HG03097 (cell line): ENCODE results near the gene TRAPPC2L.
"Not testable (repeated sequence)": the region's sequence is repeated elsewhere in the genome, so short reads cannot be mapped to it uniquely, and the experiment has no call there.

ENCODE experiments used
- ATAC-seq: cut with Tn5 transposase; IDR thresholded peaks from one replicate; pipeline ENCODE4 v1.9.1; 2021; ENCODE audit not compliant: unreplicated experiment, low FRiP score

The TRAPPC2L gene

DNA sequence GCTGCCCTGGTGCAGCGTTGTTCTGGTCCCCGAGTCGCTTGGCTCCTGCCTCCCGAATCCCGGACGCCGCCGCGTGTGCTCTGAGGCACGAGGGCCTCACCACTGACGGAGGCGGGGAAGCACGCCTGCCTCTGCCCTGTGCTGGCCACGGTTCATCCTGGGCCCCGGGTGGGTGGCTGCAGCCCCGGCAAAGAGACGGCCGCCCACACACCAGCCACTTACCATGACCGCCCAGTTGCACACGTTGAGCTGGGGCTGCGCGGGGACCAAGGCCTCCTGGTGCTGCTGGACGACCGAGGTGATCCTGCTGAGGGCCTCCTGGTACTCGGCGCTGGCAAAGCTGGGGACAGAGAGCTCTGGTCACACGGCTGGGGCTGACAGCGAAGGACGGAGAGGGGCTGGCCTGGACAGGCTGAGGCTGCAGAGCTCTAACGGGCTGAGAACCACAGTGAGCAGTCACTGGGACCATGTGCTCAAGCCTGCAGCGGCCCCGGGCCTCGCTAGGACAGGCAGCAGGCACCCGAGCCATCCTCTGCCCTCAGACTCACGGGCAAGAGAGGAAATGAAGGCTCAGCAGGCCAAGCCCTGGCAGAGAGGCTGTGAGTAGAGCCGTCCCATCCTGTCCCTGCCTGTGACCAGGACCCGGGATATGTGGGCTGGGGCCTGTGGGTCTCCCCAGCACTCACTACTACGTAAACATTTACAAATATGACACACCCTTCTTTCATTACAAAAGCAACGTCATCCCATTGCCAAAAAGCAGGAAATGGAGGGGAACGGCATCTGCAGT, 38.9 kb upstream of the TRAPPC2L start:
- no peak for ATAC-seq

DNA sequence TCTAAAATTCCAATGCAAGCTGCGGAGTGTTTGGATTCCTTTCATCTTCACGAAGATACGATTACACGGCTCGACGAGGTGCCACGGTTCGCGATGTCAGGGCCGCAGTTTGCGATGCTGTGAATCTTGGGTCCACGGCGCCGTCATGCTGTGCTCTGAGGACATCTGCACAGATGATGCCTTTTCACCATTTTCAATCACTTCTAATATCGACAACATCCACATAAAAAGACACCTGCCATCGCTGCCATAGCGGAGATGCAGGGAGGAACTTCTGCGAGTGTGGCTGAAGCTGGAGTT, 38.4 kb upstream of the TRAPPC2L start:
- ATAC-seq = no peak

DNA sequence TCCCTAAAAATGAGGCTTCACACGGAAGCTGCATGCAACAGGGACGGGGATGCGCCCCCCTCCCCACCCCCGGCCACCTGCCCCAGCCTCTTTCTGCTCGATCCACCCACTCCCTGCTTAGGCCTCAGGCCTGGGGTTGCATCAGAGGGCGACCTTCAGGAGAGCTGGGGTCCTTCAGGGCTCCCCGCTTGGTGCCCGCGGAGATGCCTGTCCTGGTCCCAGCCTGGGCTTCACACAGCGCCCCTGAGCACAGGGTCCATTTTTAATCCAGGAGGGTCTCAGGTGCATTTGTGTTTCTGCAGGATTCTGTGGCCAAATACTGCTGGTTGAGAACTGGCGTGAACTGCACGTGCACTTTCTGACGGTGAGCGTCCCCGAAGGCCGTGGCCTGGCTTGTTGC, 37.8 kb upstream of the TRAPPC2L start:
- no peak for ATAC-seq

DNA sequence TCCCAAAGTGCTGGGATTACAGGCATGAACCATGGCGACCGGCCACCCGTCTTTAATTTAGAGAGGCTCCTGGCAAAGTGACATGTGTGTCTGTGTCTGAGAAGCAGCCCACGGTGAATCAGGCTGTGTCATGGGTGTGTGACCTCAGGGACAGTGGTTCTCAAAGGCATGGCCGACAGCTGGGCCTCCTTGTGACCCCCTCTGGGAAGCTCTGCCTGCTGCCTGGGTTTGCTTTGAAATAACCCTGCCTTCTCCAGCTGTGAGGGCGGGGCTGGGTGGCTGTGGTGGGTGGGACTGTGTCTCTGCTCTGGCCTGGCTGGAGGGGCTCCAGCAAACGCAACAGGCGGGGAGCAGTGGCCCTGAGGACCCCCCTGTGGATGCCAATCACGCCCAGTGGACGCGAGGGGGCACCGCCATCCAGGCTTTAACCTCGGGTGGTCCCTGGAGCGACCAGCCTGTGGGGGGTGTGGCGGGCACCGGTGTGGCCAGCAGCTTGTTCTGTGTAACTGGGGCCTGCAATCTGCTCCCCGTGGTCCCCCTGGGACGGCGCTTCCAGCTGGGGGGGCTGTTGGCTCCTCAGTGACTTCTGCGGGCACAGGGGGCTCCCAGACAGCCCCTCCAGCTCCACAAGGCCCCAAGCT, 36.4 kb upstream of the TRAPPC2L start:
- no peak for ATAC-seq

DNA sequence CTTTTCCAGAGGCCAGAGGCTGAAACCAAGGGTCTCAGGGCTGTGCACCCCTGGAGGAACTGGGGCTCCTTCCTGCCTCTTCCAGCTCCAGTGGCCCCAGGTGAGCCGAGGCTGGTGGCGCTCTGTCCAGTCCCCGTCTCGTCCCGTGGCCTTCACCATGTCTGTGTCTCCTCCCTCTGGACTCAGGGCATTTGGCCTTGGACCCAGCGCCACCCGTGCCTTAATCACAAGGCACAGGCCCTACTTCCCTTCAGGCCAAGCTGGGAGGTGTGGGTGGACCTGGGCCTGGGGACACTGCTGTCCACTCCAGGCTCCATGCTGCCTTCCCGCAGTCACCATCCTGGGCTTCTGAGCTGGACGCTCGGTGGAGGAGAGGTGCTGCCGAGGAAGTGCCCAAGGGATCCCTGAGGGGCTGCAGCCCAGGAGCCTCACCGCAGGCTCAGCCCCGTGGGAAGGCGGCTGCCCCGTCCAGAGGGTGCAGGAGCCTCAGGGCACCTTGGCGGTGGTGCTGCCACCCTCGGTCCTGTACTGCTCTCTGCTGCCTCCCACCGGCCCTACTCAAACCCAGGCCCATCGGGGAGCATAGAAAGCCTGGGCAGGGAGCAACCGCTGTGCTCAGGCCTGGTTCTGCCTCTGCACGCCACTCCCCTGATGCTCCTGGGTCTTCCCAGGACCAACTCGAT, 35.6 kb upstream of the TRAPPC2L start:
- ATAC-seq = no peak

DNA sequence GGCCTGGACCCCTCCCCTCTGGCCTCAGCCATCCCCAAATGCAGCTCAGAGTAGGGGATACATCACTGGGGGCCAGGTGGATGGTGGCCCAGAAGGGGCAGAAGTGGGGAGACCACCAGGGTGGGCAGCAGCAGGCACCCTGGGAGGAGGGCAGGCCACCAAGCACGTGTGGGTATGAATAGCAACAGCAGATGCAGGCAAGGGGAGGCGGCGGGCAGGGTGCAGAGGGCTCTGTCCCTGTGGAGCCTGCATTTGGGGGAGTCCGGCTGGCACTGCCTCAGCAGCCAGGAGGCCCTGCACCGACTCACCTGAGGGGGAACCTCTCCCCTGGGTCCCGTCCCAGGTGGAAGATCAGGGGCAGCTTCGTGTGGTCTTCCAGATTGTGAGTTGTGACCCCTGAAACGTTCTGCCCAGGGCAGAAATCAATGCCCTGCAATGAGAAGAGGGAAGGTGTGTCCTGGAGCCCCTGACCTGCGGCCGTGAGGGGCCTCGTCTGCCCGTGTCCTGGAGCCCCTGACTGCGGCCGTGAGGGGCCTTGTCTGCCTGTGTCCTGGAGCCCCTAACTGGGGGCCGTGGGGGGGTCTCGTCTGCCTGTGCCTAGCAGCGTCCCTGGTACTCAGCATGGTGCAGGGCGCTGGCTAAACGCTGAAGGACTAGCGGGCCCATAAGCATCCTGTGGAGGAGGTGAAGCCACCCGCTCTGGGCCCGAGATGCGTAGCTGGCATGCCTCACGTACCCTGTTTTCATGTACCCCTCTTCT, 34.5 kb upstream of the TRAPPC2L start:
- ATAC-seq = no peak

DNA sequence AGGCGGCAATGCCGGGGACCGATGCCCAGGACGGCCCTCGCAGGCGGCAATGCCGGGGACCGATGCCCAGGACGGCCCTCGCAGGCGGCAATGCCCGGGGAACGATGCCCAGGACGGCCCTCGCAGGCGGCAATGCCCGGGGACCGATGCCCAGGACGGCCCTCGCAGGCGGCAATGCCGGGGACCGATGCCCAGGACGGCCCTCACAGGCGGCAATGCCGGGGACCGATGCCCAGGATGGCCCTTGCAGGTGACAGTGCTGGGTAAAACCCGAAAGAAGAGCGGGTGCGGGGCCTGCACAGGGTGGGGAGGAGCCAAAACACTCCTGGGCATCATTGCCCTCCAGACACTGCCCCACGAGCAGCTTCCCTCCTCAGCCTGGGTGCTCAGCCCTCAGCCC, 33.3 kb upstream of the TRAPPC2L start:
- ATAC-seq = not testable (repeated sequence)

DNA sequence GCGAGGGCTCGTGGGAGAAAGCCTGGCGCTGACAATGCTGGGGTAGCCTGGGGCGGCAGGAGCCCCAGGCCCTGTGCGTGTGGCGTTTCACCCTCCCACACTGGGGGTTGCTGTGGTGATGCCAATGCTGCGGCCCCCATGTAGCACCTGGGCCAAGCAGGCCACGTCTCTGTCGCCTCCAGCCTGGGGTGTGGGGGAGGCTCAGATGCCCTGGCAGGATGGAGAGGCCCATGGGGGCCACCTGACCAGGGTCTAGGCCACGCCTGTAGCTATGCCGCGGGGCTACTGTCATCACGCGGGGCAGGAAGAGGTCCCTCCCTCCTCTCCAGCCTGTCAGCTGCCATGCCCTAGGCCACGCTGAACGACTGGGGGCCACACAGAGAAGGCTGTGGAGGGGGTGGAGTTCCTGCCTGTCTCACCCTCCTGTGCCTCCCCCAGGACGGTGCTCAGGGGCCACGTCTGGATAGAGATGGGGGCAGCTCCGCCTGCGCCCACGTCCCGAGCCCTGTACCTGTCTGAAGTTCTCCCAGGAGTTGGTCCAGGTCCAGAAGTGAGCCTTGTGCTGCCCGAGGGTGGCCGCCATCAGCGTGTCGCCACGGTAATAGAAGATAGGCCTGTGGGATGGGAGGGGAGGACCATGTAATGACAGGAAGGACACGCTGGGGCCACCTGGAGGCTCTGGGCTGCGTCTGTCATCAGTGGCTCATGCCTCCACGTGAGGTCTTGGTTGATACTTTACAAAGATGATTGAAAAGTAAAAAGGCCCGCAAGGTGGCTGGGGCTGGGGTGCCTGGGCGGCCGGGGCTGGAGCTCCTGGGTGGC, 32.5 kb upstream of the TRAPPC2L start:
- no peak for ATAC-seq

DNA sequence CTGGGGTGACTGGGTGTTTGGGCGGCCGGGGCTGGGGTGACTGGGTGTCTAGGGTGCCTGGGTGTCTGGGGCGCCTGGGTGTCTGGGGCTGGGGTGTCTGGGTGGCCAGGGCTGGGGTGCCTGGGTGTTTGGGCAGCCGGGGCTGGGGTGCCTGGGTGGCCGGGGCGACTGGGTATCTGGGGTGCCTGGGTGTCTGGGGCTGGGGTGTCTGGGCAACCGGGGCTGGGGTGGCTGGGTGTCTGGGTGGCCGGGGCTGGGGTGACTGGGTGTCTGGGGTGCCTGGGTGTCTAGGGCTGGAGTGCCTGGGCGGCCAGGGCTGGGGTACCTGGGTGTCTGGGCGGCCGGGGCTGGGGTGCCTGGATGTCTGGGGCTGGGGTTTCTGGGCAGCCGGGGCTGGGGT, 31.8 kb upstream of the TRAPPC2L start:
- ATAC-seq = no peak

DNA sequence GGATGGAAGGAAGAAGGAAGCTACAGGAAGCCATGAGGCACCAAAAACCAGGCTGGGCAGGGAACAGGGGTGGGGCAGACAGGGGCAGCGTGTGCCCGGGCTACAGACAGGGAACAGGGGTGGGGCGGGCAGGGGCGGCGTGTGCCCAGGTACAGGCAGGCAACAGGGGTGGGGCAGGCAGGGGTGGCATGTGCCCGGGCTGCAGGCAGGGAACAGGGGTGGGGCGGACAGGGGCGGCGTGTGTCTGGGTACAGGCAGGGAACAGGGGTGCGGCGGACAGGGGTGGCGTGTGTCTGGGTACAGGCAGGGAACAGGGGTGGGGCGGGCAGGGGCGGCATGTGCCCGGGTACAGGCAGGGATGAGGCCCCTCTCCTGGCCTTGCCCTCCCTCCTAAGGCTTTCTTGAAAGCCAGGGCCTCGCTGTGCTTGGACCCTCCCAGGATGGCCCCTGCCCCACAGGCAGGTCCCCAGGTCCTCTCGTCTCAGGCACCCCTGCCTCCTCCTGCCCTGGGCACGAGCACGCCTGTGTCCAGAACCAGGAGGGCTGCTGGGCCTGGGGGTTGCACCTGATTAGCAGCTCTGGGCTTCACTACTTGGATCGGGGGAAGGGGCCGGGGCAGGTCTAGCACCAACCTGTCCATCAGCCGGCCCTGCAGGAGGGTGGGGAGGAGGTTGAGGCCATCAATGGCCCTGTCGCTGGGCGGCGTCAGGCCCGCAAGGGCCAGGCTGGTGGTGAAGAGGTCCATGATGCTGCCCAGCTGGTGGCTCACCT, 30.7 kb upstream of the TRAPPC2L start:
- ATAC-seq = no peak

DNA sequence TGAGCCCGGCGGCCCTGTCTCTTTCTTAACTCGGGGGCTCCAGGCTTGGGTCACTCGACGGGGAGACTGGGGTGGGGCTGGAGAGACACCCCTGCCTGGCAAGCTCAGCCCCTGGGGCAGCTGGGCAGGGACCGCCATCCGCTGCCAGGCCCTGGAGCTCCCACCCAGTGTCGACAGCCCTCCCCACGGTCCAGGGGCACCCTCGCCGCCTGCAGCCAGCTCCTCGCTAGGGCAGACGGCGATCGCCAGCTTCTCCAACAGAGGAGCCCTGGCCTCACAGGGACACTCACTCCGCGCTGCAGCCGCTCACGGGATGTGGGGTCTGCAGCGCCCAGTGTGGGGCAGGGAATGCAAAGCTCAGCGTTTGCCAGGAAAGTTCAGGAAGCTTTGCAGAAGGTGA, 29.2 kb upstream of the TRAPPC2L start:
- ATAC-seq = no peak

DNA sequence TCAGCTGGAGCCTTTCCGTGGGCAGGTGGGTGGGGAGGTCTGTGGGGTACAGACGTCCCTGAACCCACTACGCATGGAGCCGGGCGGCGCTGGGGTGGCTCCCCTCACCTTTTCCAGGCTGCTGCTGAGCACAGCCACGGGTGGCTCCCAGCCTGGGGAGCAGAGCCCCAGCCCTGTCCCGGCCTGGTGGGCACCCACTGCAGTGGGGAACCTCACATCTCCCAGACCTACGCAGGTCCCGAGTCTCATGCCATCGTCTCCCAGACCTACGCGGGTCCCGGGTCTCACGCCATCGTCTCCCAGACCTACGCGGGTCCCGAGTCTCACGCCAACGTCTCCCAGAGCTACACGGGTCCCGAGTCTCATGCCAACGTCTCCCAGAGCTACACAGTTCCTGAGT, 28.2 kb upstream of the TRAPPC2L start:
- ATAC-seq = no peak

DNA sequence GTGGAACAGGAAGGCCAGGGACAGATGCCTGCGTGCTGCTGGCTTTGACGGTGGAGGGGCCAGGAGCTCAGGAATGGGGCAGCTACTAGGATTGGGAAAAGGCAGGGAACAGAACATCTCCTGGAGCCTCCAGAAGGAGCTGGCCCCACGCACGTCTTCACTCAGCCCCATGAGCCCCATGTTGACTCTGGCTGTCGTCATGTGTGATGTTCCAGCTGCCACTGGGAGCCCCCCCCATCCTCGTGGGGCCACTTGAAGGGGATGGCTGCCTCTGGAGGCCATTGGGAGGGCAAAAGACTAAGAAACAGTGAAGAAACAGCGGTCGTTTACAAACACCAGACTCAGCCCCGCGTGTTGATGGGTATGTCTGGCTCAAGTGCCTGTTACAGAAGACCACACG, 26.7 kb upstream of the TRAPPC2L start:
- no peak for ATAC-seq

DNA sequence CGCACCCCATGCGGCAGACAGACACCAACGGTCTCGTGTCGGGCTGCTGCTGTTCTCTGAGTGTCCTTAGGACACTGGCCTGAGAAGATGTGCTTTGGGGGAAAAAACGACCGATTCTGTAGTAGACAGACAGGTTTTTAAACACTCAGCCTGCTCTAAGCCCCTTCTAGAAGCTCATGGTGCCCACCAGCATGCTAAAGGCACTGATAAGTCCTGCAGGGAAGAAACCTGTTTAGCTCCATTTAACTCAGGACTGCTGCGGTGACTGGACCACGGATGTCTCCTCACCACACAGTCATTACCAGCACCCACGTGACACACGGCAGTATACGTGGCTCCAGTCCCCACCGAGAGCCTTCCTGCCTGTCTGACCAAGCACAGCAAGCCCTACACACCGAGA, 26.1 kb upstream of the TRAPPC2L start:
- no peak for ATAC-seq

DNA sequence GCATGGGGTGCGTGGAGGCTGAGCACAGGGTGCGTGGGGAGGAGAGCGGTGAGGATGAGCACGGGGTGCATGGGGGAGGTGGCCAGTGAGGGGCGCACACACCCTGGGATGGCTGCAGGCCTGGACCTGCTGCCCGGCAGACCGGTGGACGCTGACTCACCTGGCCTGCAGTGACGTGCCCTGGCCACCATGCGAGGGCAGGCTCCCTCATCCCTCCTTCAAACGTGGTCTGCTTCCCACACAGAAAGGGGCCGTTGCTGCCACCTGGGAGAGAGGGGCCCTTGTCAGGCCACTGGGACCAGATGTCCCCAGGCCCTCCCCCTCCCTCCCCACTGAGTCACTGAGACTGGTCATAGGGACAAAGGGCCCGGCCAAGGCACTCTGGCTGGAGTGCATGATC, 25.1 kb upstream of the TRAPPC2L start:
- no peak for ATAC-seq

DNA sequence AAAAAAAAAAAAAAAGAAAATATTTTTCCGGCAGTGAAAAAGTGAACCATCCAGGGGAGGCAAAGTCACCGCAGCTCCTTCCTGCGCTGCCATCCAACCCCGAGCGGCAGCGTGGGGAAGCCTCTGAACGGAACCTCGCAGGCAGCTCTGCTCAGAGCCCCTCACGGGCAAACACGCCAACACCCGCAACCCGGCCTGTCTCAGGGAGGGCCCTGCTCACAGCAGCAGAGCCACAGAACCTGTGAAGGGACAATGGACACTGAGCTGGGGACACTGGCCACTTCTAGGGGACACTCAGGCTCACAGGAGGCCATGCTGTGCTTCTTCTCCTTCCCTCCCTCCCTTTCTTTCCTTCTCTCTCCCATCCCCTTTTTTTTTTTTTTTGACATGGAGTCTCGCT, 23.8 kb upstream of the TRAPPC2L start:
- ATAC-seq = no peak

DNA sequence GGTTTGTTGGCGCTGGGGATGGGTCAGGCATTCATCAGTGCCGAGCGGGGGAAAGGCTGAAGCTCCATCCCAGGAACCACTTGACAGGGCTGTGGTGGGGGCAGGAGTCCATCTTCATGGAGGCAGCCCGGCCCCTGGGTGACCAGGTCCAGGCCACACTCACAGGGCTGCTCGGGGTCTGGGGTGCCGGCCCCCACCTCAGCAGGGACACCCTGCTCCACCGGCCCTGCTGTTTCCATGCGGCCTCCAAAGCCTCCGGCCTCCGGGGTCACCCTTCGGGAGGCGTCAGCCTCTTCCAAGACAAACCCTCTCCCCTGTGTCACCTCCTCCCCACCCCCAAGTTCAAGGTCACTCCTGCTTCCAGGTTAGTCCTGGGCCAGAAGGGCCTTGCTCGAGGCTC, 22.3 kb upstream of the TRAPPC2L start:
- no peak for ATAC-seq

DNA sequence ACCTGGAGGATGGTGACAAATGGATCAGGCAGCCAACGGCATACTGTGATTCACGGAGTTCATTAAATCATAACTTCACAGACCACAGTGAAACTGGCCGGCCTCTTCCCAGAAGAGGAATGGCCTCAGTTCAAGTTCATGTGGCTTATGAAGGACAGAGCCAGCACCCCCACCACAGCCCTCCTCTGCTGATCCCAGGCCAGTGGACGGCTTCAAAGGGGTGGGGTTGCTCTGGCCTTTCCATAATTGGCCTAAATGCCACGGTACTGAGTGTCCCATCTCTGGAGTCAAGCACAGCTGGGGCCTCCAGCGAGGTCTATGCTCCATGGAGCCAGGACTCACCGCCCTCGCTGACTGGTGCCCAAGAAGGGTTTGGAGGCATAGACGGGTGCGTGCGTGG, 21.5 kb upstream of the TRAPPC2L start:
- ATAC-seq = no peak

DNA sequence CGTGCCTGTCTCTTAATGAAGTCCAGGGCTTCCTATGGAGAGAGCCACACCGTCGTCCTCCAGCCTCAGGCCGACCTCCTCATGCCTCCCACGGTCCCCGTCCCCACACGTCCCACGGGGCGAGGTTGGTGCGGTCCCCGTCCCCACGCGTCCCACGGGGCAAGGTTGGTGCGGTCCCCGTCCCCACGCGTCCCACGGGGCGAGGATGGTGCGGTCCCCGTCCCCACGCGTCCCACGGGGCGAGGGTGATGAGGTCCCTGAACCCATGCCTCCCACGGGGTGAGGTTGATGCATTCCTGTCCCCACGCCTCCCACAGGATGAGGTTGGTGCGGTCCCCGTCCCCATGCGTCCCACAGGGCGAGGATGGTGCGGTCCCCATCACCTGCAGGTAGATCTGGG, 21.1 kb upstream of the TRAPPC2L start:
- ATAC-seq = no peak

DNA sequence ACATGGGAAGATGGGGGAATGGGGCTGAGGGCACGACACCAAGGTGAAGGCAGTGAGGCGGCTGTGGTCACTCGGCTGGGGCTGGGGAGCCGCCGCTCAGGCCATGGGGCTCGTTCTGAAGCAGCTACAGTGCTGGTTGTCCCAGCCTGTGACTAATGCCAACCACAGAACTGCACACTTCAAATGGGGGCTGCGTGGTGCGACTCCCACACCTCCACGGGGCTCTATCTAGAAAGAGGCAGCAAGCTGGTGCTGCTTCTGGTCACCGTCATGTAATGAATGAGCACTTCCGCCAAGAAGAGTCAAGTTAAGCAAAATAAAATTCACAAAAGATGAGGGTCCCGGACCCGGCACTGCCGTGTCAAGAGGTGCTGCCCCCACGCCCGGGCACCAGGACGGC, 20.1 kb upstream of the TRAPPC2L start:
- no peak for ATAC-seq
